ENCODE measurements around the gene OGFOD3.

GRCh38 chr17:82410014-82410716 lies 8.2 kb downstream of the OGFOD3 start:
- no peak for TF ChIP-seq REST (IDR thresholded peaks at IDR 0.05; ENCODE audit: low read depth)
- no peak for TF ChIP-seq CEBPB (IDR thresholded peaks at IDR 0.05)

Data from Ishikawa (cell line).